Upper lobe of right lung (tissue), 1 donor: ENCODE measurements around the gene TMEM176A. TPM values are rescaled to one million over a fixed set of nuclear protein-coding genes. Genes with fewer than 3 reads are reported as not detected.

Experiments
- ATAC-seq: fragments of 200-7000 bp; cut with Tn5 transposase; one replicate; pipeline ENCODE4 v1.9.1; 2020; ENCODE audit warnings: mild to moderate bottlenecking, moderate library complexity
- DNase-seq: peaks from one replicate; pipeline ENCODE4 v3.0.0-alpha.2; 2020
- H3K27ac ChIP-seq: fragments of 200-600 bp; one replicate; pipeline ENCODE4 v1.8.0; 2022
- H3K27me3 ChIP-seq: fragments of 200-600 bp; one replicate; pipeline ENCODE4 v1.8.0; 2022; ENCODE audit warnings: mild to moderate bottlenecking
- H3K36me3 ChIP-seq: fragments of 200-600 bp; one replicate; pipeline ENCODE4 v1.8.0; 2022
- H3K4me1 ChIP-seq: fragments of 200-600 bp; one replicate; pipeline ENCODE4 v1.8.0; 2022
- H3K4me3 ChIP-seq: fragments of 200-600 bp; one replicate; pipeline ENCODE4 v1.8.0; 2022; ENCODE audit warnings: mild to moderate bottlenecking
- H3K9me3 ChIP-seq: fragments of 200-600 bp; one replicate; pipeline ENCODE4 v1.8.0; 2022
- CTCF ChIP-seq: fragments of 200-600 bp; IDR thresholded peaks from one replicate; pipeline ENCODE4 v1.8.0; 2022; ENCODE audit warnings: antibody characterized with exemption
- intact Hi-C: fragments of 100-400 bp; cut with DNase I; formaldehyde crosslinking; loops from one replicate; pipeline ENCODE4 v1.11.0; 2022
- total RNA-seq: library from RNA; stranded (reverse); fragmentation: NEBNext Ultra II Directional; extraction: Animal tissue kit (Norgen Biotek cat#: 25700); gene quantifications from one replicate; pipeline ENCODE4 v1.2.1, GENCODE V29; 2021
- donor health status: DM: no; HTN: yes; CAD: no; lungs with severe emphysema.

The TMEM176A gene
- total RNA-seq, 1 donor from 2014 or later: 63.7 TPM

- DNase-seq: no peak
- Histone ChIP-seq H3K27me3 (no peaks in the 10 kb centered on the region), H3K4me1 (peaks cover 11% of the 10 kb centered on the region), H3K36me3 (no peaks in the 10 kb centered on the region), H3K4me3 (no peak overlapping the region), H3K9me3 (no peaks in the 10 kb centered on the region), H3K27ac (peak overlapping the region; percentile 62)
- ATAC-seq: peak; percentile 73
- no peak for TF ChIP-seq CTCF
- intact Hi-C loops: loop anchor here (10.0 kb wide), 1 partner anchor 311 kb away; no protein-coding TSS in a partner anchor
Observed at GRCh38 chr7:150755473-150756099, 45.0 kb upstream of the TMEM176A start.

GRCh38 chr7:150756166-150756565, 44.4 kb upstream of the TMEM176A start:
- DNase-seq: no peak
- Histone ChIP-seq H3K4me3 (no peak overlapping the region), H3K9me3 (no peaks in the 10 kb centered on the region), H3K36me3 (no peaks in the 10 kb centered on the region), H3K27me3 (no peaks in the 10 kb centered on the region), H3K4me1 (peaks cover 11% of the 10 kb centered on the region), H3K27ac (peak overlapping the region; percentile 62)
- no peak for ATAC-seq
- no peak for TF ChIP-seq CTCF
- intact Hi-C loops: loop anchor here (10.0 kb wide), 1 partner anchor 311 kb away; no protein-coding TSS in a partner anchor

GRCh38 chr7:150756858-150757257, 43.7 kb upstream of the TMEM176A start:
- no peaks in the 10 kb centered on the region for H3K27me3 ChIP-seq
- H3K27ac ChIP-seq: peak overlapping the region; percentile 62
- H3K9me3 ChIP-seq: no peaks in the 10 kb centered on the region
- peaks cover 11% of the 10 kb centered on the region for H3K4me1 ChIP-seq
- no peaks in the 10 kb centered on the region for H3K36me3 ChIP-seq
- intact Hi-C loops: loop anchor here (10.0 kb wide), 1 partner anchor 312 kb away; no protein-coding TSS in a partner anchor
- no peak for DNase-seq
- TF ChIP-seq CTCF: peak; percentile 56
- H3K4me3 ChIP-seq: no peak overlapping the region
- ATAC-seq: peak; percentile 53

GRCh38 chr7:150759479-150759878, 41.1 kb upstream of the TMEM176A start:
- no peak for TF ChIP-seq CTCF
- ATAC-seq: no peak
- Histone ChIP-seq H3K36me3 (no peaks in the 10 kb centered on the region), H3K27ac (no peak overlapping the region), H3K9me3 (no peaks in the 10 kb centered on the region), H3K4me3 (no peak overlapping the region), H3K27me3 (no peaks in the 10 kb centered on the region), H3K4me1 (peaks cover 11% of the 10 kb centered on the region)
- intact Hi-C loops: loop anchor here (10.0 kb wide), 1 partner anchor 315 kb away; no protein-coding TSS in a partner anchor
- DNase-seq: no peak

- no peak for DNase-seq
- ATAC-seq: no peak
- no peaks in the 10 kb centered on the region for H3K27me3 ChIP-seq
- no peak overlapping the region for H3K27ac ChIP-seq
- H3K36me3 ChIP-seq: no peaks in the 10 kb centered on the region
- no peak overlapping the region for H3K4me3 ChIP-seq
- no peaks in the 10 kb centered on the region for H3K4me1 ChIP-seq
- TF ChIP-seq CTCF: no peak
- H3K9me3 ChIP-seq: no peaks in the 10 kb centered on the region
- intact Hi-C loops: no loop called here
Observed at GRCh38 chr7:150766334-150766709, 34.2 kb upstream of the TMEM176A start.
